ENCODE data around the gene DSCAM. TPM values are rescaled to one million over a fixed set of nuclear protein-coding genes. Genes with fewer than 3 reads are reported as not detected.

Gene DSCAM
- total and polyA plus RNA-seq, 2 donors (not counting 1 experiment from before 2014, with no cell fraction given) = under 0.01 to 0.01 TPM

DNA sequence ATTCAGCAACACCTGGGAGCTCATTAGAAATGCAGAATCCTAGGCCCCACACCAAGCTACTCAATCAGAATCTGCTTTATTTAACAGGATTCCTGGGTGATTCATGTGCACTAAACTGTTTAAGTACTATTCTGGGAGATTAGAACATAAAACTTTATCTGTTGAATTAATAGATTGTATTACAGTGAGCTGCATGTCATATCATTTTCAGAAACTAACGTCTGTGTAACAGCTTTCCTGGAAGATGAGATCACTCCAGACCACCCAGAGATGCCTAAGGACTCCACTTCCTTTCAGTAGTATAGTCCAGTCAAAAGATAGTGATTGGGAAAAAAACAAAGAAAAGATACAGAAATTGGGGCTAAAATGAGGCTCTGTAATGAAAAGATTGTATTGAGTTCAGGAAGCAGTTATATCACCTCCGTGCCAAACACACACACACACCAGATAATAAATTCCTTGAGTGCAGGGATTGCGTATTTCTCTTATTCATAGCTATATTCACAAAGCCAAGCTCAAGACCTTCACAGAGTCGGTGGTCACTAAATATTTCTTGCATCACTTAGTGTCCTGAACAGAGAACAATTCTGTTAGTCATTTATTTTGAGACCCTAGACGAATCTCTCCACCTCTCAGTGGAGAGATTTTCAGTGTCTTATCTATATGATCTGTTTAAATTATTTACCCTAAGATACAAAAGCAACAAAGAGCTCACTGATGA is 178.2 kb downstream of the DSCAM start:
- Histone ChIP-seq H3K4me2 (ENCODE audit: extremely low read depth, insufficient read depth, low read length) (no peak overlapping the region), H3K9ac (ENCODE audit: insufficient read depth, low read length) (no peak overlapping the region), H4K20me1 (ENCODE audit: control insufficient read depth, extremely low read depth, insufficient read depth, low read length) (no peaks in the 10 kb centered on the region), H3K27me3 (ENCODE audit: control insufficient read depth, insufficient read depth, low read length) (no peaks in the 10 kb centered on the region), H3K4me3 (replicated peaks in 1 of 4; ENCODE audit: control extremely low read depth in 1 of 4, insufficient read depth in 1 of 4, low read depth in 3 of 4, low read length in 4 of 4) (no peak overlapping the region), H3K79me2 (ENCODE audit: control insufficient read depth, insufficient read depth, low read length) (no peaks in the 10 kb centered on the region), H2AFZ (ENCODE audit: low read length) (no peak overlapping the region), H3K27ac (ENCODE audit: insufficient read depth, low read length) (no peak overlapping the region), H3K9me3 (ENCODE audit: control insufficient read depth, insufficient read depth, low read depth, low read length) (no peaks in the 10 kb centered on the region), H3K4me1 (ENCODE audit: control insufficient read depth, extremely low read depth, insufficient read depth, low read length) (no peaks in the 10 kb centered on the region), H3K36me3 (ENCODE audit: control insufficient read depth, insufficient read depth, low read length) (no peaks in the 10 kb centered on the region)
- DNase-seq (ENCODE audit: low read depth in 2 of 2) = peak in 1 of 2 donors; percentile 70
- TF ChIP-seq, protein P1, sequence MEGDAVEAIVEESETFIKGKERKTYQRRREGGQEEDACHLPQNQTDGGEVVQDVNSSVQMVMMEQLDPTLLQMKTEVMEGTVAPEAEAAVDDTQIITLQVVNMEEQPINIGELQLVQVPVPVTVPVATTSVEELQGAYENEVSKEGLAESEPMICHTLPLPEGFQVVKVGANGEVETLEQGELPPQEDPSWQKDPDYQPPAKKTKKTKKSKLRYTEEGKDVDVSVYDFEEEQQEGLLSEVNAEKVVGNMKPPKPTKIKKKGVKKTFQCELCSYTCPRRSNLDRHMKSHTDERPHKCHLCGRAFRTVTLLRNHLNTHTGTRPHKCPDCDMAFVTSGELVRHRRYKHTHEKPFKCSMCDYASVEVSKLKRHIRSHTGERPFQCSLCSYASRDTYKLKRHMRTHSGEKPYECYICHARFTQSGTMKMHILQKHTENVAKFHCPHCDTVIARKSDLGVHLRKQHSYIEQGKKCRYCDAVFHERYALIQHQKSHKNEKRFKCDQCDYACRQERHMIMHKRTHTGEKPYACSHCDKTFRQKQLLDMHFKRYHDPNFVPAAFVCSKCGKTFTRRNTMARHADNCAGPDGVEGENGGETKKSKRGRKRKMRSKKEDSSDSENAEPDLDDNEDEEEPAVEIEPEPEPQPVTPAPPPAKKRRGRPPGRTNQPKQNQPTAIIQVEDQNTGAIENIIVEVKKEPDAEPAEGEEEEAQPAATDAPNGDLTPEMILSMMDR (conservative IDR thresholded peaks at IDR 0.05 in 1 of 2, IDR thresholded peaks at IDR 0.05 in 1 of 2; ENCODE audit: low read depth in 1 of 2, low read length in 2 of 2) = no peak
- no peak for TF ChIP-seq EZH2 (IDR thresholded peaks at IDR 0.05; ENCODE audit: low read length, missing control alignments)

DNA sequence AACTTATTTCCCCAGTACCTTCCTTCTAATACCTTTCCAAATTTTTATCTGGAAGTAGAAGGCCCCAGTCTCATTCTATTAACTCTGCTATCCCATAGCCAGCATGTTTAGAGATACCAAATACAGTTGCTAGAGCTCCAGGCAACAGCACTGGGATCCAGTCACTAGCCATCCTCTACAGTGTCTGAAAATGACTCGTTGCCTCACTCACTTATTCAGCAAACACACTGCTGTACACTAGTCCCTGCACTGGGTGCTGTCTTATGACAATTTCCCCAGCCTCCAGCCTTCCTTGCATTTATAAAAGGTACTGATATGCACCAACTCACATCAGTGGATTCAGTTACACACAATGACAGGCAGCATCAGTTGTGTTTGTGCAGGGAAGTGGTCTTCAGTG is 179.0 kb downstream of the DSCAM start:
- DNase-seq (ENCODE audit: low read depth in 2 of 2) = peak in 1 of 2 donors; percentile 4
- TF ChIP-seq, protein P1 (conservative IDR thresholded peaks at IDR 0.05 in 1 of 2, IDR thresholded peaks at IDR 0.05 in 1 of 2; ENCODE audit: low read depth in 1 of 2, low read length in 2 of 2) = no peak
- no peak for TF ChIP-seq EZH2 (IDR thresholded peaks at IDR 0.05; ENCODE audit: low read length, missing control alignments)
- Histone ChIP-seq H3K27ac (ENCODE audit: insufficient read depth, low read length) (no peak overlapping the region), H2AFZ (ENCODE audit: low read length) (no peak overlapping the region), H3K27me3 (ENCODE audit: control insufficient read depth, insufficient read depth, low read length) (no peaks in the 10 kb centered on the region), H4K20me1 (ENCODE audit: control insufficient read depth, extremely low read depth, insufficient read depth, low read length) (no peaks in the 10 kb centered on the region), H3K4me3 (replicated peaks in 1 of 4; ENCODE audit: control extremely low read depth in 1 of 4, insufficient read depth in 1 of 4, low read depth in 3 of 4, low read length in 4 of 4) (no peak overlapping the region), H3K36me3 (ENCODE audit: control insufficient read depth, insufficient read depth, low read length) (no peaks in the 10 kb centered on the region), H3K9ac (ENCODE audit: insufficient read depth, low read length) (no peak overlapping the region), H3K4me1 (ENCODE audit: control insufficient read depth, extremely low read depth, insufficient read depth, low read length) (no peaks in the 10 kb centered on the region), H3K4me2 (ENCODE audit: extremely low read depth, insufficient read depth, low read length) (no peak overlapping the region), H3K79me2 (ENCODE audit: control insufficient read depth, insufficient read depth, low read length) (no peaks in the 10 kb centered on the region), H3K9me3 (ENCODE audit: control insufficient read depth, insufficient read depth, low read depth, low read length) (no peaks in the 10 kb centered on the region)

DNA sequence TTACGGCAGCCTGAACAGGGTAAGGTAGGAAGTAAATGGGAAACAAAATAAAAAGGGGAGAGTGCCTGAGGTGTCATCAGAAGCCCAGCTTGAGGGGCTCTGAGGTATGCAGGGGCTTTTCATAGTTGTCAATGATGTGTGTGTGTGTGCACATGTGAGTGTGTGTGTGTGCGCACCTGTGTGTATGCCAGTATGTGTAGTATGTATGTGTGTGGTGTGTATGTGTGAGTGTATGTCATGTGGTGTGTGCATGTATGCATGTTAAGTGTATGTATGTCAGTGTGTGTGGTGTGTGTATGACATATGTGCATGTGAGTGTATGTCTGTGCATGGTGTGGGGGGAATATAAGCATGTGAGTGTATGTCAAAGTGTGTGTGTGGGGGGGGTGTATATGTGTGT is 184.1 kb downstream of the DSCAM start:
- Histone ChIP-seq H3K27me3 (ENCODE audit: control insufficient read depth, insufficient read depth, low read length) (no peaks in the 10 kb centered on the region), H3K4me2 (ENCODE audit: extremely low read depth, insufficient read depth, low read length) (no peak overlapping the region), H4K20me1 (ENCODE audit: control insufficient read depth, extremely low read depth, insufficient read depth, low read length) (no peaks in the 10 kb centered on the region), H3K36me3 (ENCODE audit: control insufficient read depth, insufficient read depth, low read length) (no peaks in the 10 kb centered on the region), H3K79me2 (ENCODE audit: control insufficient read depth, insufficient read depth, low read length) (no peaks in the 10 kb centered on the region), H3K4me3 (replicated peaks in 1 of 4; ENCODE audit: control extremely low read depth in 1 of 4, insufficient read depth in 1 of 4, low read depth in 3 of 4, low read length in 4 of 4) (no peak overlapping the region), H3K9me3 (ENCODE audit: control insufficient read depth, insufficient read depth, low read depth, low read length) (no peaks in the 10 kb centered on the region), H3K27ac (ENCODE audit: insufficient read depth, low read length) (no peak overlapping the region), H3K4me1 (ENCODE audit: control insufficient read depth, extremely low read depth, insufficient read depth, low read length) (no peaks in the 10 kb centered on the region), H2AFZ (ENCODE audit: low read length) (no peak overlapping the region), H3K9ac (ENCODE audit: insufficient read depth, low read length) (no peak overlapping the region)
- DNase-seq (ENCODE audit: low read depth in 2 of 2) = no peak
- TF ChIP-seq, protein P1 (conservative IDR thresholded peaks at IDR 0.05 in 1 of 2, IDR thresholded peaks at IDR 0.05 in 1 of 2; ENCODE audit: low read depth in 1 of 2, low read length in 2 of 2) = no peak
- no peak for TF ChIP-seq EZH2 (IDR thresholded peaks at IDR 0.05; ENCODE audit: low read length, missing control alignments)
